Brain microvascular endothelial cell (primary cell): ENCODE measurements around the gene POLR3C.

ENCODE experiments used
- DNase-seq: peaks from one replicate; pipeline ENCODE4 v3.0.0-alpha.2; 2020
- H3K27ac ChIP-seq: fragments of 250-450 bp; sonication (Bioruptor Pico); 2 replicates; pipeline ENCODE4 v1.5.1; 2020; ENCODE audit warnings: mild to moderate bottlenecking, moderate library complexity
- H3K27me3 ChIP-seq: fragments of 250-450 bp; sonication (Bioruptor Pico); replicated peaks from 2 replicates; pipeline ENCODE4 v1.5.1; 2020; ENCODE audit warnings: mild to moderate bottlenecking
- H3K36me3 ChIP-seq: fragments of 250-450 bp; sonication (Bioruptor Pico); replicated peaks from 2 replicates; pipeline ENCODE4 v1.5.1; 2020; ENCODE audit warnings: mild to moderate bottlenecking
- H3K4me3 ChIP-seq: 2 replicates; pipeline ENCODE4 v1.5.1; 2011; ENCODE audit warnings: low read depth, mild to moderate bottlenecking, control low read depth, low read length, moderate library complexity
- in situ Hi-C: cut with HindIII; loops from 2 replicates; pipeline ENCODE4 v1.10.0; 2017; ENCODE audit warnings: low sequenced_read_pairs, low pct_ligation_motif_present
- TF ChIP-seq, protein P1 (sequence below): IDR thresholded peaks from 2 replicates; pipeline ENCODE4 v1.5.1; 2011; ENCODE audit warnings: low read depth, mild to moderate bottlenecking, moderate library complexity, low read length, control low read depth, inconsistent platforms; ENCODE audit errors: missing control alignments

The POLR3C gene

DNA sequence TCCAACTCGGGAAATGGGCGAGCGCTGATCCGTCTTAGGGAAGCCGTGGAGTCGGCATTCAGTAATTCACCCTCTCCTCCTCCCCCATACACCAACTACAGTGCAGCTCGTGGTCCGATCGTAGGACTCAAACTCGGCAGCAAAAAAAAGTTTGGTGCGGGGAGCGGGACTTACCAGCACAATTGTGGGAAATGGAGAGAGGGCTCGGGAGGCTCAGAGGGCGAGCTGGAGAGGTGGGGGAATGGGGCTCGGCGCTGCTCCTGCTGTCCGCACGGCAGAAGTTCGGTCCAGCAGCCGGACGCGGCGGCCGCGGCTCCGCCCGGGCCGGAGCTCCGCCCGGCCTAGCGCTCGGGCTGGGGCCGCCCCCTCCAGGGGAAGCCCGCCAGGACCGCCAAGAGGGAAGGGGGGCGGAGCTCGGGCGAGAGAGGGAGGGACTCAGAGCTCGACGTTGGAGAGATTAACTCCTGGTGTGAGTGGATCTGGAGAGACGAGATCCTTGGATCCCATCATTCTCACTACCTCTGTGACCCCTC lies 35.6 kb downstream of the POLR3C start:
- peak; percentile 75 for DNase-seq
- in situ Hi-C loops: no loop called here
- TF ChIP-seq, protein P1, sequence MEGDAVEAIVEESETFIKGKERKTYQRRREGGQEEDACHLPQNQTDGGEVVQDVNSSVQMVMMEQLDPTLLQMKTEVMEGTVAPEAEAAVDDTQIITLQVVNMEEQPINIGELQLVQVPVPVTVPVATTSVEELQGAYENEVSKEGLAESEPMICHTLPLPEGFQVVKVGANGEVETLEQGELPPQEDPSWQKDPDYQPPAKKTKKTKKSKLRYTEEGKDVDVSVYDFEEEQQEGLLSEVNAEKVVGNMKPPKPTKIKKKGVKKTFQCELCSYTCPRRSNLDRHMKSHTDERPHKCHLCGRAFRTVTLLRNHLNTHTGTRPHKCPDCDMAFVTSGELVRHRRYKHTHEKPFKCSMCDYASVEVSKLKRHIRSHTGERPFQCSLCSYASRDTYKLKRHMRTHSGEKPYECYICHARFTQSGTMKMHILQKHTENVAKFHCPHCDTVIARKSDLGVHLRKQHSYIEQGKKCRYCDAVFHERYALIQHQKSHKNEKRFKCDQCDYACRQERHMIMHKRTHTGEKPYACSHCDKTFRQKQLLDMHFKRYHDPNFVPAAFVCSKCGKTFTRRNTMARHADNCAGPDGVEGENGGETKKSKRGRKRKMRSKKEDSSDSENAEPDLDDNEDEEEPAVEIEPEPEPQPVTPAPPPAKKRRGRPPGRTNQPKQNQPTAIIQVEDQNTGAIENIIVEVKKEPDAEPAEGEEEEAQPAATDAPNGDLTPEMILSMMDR: no peak
- H3K27me3 ChIP-seq: no peaks in the 10 kb centered on the region
- peaks cover 21% of the 10 kb centered on the region for H3K36me3 ChIP-seq
- peak overlapping the region; percentile 91 for H3K4me3 ChIP-seq
- H3K27ac ChIP-seq: peak overlapping the region; percentile 55

DNA sequence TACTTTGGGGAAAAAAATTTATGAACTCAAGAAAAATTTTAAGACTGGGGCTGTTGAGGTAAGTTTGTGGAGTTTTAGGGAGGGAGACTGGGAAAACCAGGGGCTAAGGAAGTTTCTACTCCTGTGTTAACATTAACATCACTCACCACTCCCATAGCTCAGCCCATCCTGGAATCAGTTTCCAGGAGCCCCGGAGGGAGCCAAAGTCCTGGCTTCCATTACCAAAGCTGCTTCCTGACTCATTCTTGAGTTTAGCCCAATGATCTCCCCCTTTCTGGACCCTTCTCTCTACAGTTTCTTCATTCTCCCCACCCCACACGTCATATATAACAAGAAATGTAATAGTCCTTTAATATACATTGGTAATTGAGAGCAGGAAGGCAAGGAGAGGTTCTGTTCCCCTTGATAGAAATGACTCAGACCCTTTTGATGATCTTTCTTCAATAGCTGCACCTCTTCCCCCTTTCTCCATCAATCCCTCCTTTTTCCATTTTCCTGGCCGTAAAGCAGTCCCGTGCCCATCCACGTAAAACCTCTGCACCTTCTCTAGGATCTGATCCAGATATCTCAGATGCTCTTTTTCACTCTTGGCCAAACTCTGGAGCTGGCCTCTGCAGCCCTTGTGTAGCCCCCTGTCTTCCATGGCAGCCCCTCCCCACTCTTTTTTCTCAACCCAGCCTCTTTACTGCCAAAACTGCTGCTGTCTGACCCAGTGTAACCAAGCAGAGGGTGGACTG lies 39.5 kb downstream of the POLR3C start:
- TF ChIP-seq, protein P1: no peak
- Histone ChIP-seq H3K27me3 (no peaks in the 10 kb centered on the region), H3K27ac (no peak overlapping the region), H3K4me3 (no peak overlapping the region), H3K36me3 (no peaks in the 10 kb centered on the region)
- DNase-seq: no peak
- in situ Hi-C loops: no loop called here

DNA sequence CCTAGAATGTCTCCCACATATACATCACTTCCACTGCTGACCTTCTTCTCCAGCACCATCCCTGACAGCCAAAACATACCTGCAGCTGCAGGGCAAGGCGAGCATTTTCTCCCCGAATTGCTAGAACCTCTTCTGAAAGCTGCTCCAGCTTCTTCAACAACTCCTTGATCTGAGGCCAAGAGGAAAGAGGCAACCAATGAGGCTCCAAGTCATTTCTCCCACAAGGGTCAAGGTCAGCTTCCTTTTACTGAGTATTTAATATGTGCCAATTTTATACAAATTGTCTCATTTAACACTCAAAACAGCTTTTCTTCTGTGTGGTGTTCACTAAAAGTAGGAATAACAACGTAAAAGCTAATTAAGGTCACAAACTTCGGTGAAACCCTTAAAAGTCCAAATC lies 44.2 kb downstream of the POLR3C start:
- Histone ChIP-seq H3K27ac (no peak overlapping the region), H3K27me3 (no peaks in the 10 kb centered on the region), H3K36me3 (no peaks in the 10 kb centered on the region), H3K4me3 (no peak overlapping the region)
- no peak for DNase-seq
- TF ChIP-seq, protein P1: no peak
- in situ Hi-C loops: no loop called here

DNA sequence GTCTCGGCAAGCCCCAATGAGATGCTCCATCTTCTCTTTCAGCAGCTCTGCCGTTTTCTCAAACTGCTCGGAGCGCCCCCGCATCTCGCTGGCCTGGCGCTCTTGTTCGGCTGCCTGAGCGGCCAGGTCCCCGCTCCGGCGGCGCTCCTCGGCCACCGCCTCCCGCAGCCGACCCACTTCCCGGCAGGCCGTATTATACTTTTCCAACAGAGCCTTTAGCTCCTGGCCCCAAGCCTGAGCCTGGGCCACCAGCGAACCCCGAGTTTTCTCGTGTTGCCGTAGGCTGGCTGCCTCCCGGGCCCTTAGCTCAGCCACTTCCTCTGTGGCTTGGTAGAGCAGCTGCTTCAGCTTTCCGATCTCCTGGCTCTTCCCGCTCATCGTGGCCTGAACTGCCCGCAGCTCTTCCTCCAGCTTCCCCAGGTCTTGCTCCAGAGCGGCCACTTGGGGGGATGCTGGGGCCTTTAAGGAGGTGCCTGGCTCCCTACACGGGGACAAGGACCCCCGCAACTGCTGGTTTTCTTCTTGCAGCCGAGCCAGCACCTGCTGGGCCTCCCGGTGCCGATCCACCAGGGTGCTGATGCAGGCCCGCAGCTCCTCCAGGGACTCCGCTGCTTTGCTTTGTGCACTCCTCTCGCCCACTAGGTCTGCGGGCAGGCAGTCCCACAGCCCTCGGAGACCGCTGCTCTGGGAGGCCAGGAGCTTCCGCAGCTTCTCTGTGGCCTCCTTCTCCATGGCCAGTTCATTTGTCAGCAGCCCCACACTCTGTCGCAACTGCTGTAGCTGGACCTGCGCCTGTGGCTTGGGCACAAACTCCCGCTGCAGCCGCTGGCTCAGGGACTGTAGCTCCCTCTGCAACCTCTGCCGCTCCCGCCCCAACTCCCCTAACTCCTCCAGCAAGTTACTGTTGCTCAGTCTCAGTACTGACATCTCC lies 48.3 kb downstream of the POLR3C start:
- in situ Hi-C loops: no loop called here
- Histone ChIP-seq H3K27ac (no peak overlapping the region), H3K4me3 (peak overlapping the region; percentile 49), H3K36me3 (no peaks in the 10 kb centered on the region), H3K27me3 (no peaks in the 10 kb centered on the region)
- TF ChIP-seq, protein P1: peak; percentile 4
- DNase-seq: no peak

DNA sequence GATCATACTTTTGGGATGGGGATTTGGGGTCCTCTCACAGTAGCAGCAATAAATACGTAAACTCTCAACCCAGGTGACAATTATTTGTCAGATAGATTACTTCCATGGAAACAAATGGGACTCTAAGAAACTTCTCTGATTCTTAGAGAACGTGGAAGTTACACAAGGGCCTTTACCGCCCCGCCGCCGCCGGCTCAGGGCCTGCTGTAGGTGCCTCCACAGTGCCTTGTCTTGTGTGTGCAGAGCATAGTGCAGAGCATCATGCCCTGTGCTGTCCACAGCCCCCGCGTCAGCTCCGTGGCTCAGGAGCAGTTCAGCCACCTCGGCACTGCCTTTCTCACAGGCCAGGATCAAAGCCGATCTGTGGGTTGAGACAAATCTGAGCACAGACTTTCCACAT lies 50.6 kb downstream of the POLR3C start:
- TF ChIP-seq, protein P1: no peak
- DNase-seq: no peak
- Histone ChIP-seq H3K4me3 (no peak overlapping the region), H3K36me3 (no peaks in the 10 kb centered on the region), H3K27ac (no peak overlapping the region), H3K27me3 (no peaks in the 10 kb centered on the region)
- in situ Hi-C loops: no loop called here
